ENCODE measurements around the gene DUXB. TPM values are rescaled to one million over a fixed set of nuclear protein-coding genes. Genes with fewer than 3 reads are reported as not detected.

DUXB gene
- total and polyA plus RNA-seq, 2 of the 13 experiments (the other 11 are each of a cell fraction or from before 2014, with no cell fraction given) = not detected

- ChIA-PET CTCF (ENCODE audit: low intra/inter-chr PET ratio, low total read pairs) (no interaction called here), POLR2A (no interaction called here)
- Histone ChIP-seq H3K27ac (ENCODE audit: extremely low read length, insufficient read depth, low read length) (no peak overlapping the region), H3K9me3 (ENCODE audit: low read length) (no peaks in the 10 kb centered on the region), H3K4me3 (replicated peaks in 1 of 3; ENCODE audit: insufficient read depth in 1 of 3, low read depth in 2 of 3, low read length in 3 of 3) (no peak overlapping the region), H4K20me1 (ENCODE audit: insufficient read depth, low read length) (no peaks in the 10 kb centered on the region), H3K4me1 (ENCODE audit: insufficient read depth, low read length) (no peaks in the 10 kb centered on the region), H3K36me3 (replicated peaks in 1 of 2; ENCODE audit: control insufficient read depth in 1 of 2, insufficient read depth in 2 of 2, low read length in 2 of 2) (no peaks in the 10 kb centered on the region), H3K79me2 (ENCODE audit: insufficient read depth, low read length) (no peaks in the 10 kb centered on the region), H2AFZ (ENCODE audit: low read length) (no peak overlapping the region), H3K4me2 (ENCODE audit: low read depth, low read length) (no peak overlapping the region), H3K9ac (ENCODE audit: insufficient read depth, low read depth, low read length) (no peak overlapping the region), H3K27me3 (ENCODE audit: control insufficient read depth in 1 of 2, insufficient read depth in 2 of 2, low read length in 2 of 2) (peaks cover 0 to 9% of the 10 kb centered on the region in 2 experiments; a peak in 2 of 5 replicates)
- WGBS (ENCODE audit: low lambda C conversion rate) = 18% methylated on average over 3 of the region's 3 CpGs
- DNase-seq (ENCODE audit: low spot score) (no peak), FAIRE-seq (no peak), ATAC-seq (no peak)
- no peak for TF ChIP-seq ZNF101 (CRISPR knock-in tag; IDR thresholded peaks at IDR 0.05; ENCODE audit: borderline replicate concordance, low read depth)
- in situ Hi-C loops (cut with HindIII; ENCODE audit: extremely low pct_ligation_motif_present, low pct_unique_long_range_greater_than_20kb) = loop anchor here (25.0 kb wide), 1 partner anchor 563 kb away; no protein-coding TSS in a partner anchor
- intact Hi-C loops (cut with micrococcal nuclease; ENCODE audit: unreplicated experiment) = no loop called here
- no TSS peak for BruUV-seq (replicated peaks)
Observed at GRCh38 chr16:75750528-75750927, 49.3 kb upstream of the DUXB start.

GRCh38 chr16:75746359-75746758 is 45.1 kb upstream of the DUXB start:
- Histone ChIP-seq H3K9ac (ENCODE audit: insufficient read depth, low read depth, low read length) (no peak overlapping the region), H3K36me3 (replicated peaks in 1 of 2; ENCODE audit: control insufficient read depth in 1 of 2, insufficient read depth in 2 of 2, low read length in 2 of 2) (no peaks in the 10 kb centered on the region), H2AFZ (ENCODE audit: low read length) (no peak overlapping the region), H3K27ac (ENCODE audit: extremely low read length, insufficient read depth, low read length) (no peak overlapping the region), H3K4me2 (ENCODE audit: low read depth, low read length) (no peak overlapping the region), H4K20me1 (ENCODE audit: insufficient read depth, low read length) (no peaks in the 10 kb centered on the region), H3K9me3 (ENCODE audit: low read length) (peaks cover 35% of the 10 kb centered on the region), H3K79me2 (ENCODE audit: insufficient read depth, low read length) (no peaks in the 10 kb centered on the region), H3K4me1 (ENCODE audit: insufficient read depth, low read length) (no peaks in the 10 kb centered on the region), H3K4me3 (replicated peaks in 1 of 3; ENCODE audit: insufficient read depth in 1 of 3, low read depth in 2 of 3, low read length in 3 of 3) (no peak overlapping the region), H3K27me3 (ENCODE audit: control insufficient read depth in 1 of 2, insufficient read depth in 2 of 2, low read length in 2 of 2) (no peaks in the 10 kb centered on the region)
- ATAC-seq = no peak
- in situ Hi-C loops (cut with HindIII; ENCODE audit: extremely low pct_ligation_motif_present, low pct_unique_long_range_greater_than_20kb) = no loop called here
- ChIA-PET POLR2A (no interaction called here), CTCF (ENCODE audit: low intra/inter-chr PET ratio, low total read pairs) (no interaction called here)
- no peak for FAIRE-seq
- no TSS peak for BruUV-seq (replicated peaks)
- intact Hi-C loops (cut with micrococcal nuclease; ENCODE audit: unreplicated experiment) = no loop called here
- no peak for DNase-seq (ENCODE audit: low spot score)
- TF ChIP-seq AKAP8 (CRISPR knock-in tag; IDR thresholded peaks at IDR 0.05) = no peak
- TF ChIP-seq NR1H2 (CRISPR knock-in tag; IDR thresholded peaks at IDR 0.05; ENCODE audit: borderline replicate concordance, low read depth) = no peak
- TF ChIP-seq, protein P1, sequence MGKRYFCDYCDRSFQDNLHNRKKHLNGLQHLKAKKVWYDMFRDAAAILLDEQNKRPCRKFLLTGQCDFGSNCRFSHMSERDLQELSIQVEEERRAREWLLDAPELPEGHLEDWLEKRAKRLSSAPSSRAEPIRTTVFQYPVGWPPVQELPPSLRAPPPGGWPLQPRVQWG (CRISPR knock-in tag; IDR thresholded peaks at IDR 0.05; ENCODE audit: borderline replicate concordance, low read depth) = no peak
- no peak for TF ChIP-seq ZC3H4 (CRISPR knock-in tag; IDR thresholded peaks at IDR 0.05; ENCODE audit: borderline replicate concordance)
- no peak for TF ChIP-seq KLF12 (CRISPR knock-in tag; IDR thresholded peaks at IDR 0.05; ENCODE audit: borderline replicate concordance)
- no peak for TF ChIP-seq ZMYM2 (CRISPR knock-in tag; IDR thresholded peaks at IDR 0.05)
- TF ChIP-seq PAX8 (CRISPR knock-in tag; IDR thresholded peaks at IDR 0.05; ENCODE audit: borderline replicate concordance) = no peak
- TF ChIP-seq RARG (CRISPR knock-in tag; IDR thresholded peaks at IDR 0.05; ENCODE audit: low read depth) = no peak
- no peak for TF ChIP-seq ZNF33B (CRISPR knock-in tag; IDR thresholded peaks at IDR 0.05)
- TF ChIP-seq ARNTL (CRISPR knock-in tag; IDR thresholded peaks at IDR 0.05) = no peak
- no peak for TF ChIP-seq SMYD3 (CRISPR knock-in tag; IDR thresholded peaks at IDR 0.05)
- TF ChIP-seq IKZF4 (CRISPR knock-in tag; IDR thresholded peaks at IDR 0.05; ENCODE audit: borderline replicate concordance, low read depth, not compliant biosample characterization) = no peak
- TF ChIP-seq, protein P2, sequence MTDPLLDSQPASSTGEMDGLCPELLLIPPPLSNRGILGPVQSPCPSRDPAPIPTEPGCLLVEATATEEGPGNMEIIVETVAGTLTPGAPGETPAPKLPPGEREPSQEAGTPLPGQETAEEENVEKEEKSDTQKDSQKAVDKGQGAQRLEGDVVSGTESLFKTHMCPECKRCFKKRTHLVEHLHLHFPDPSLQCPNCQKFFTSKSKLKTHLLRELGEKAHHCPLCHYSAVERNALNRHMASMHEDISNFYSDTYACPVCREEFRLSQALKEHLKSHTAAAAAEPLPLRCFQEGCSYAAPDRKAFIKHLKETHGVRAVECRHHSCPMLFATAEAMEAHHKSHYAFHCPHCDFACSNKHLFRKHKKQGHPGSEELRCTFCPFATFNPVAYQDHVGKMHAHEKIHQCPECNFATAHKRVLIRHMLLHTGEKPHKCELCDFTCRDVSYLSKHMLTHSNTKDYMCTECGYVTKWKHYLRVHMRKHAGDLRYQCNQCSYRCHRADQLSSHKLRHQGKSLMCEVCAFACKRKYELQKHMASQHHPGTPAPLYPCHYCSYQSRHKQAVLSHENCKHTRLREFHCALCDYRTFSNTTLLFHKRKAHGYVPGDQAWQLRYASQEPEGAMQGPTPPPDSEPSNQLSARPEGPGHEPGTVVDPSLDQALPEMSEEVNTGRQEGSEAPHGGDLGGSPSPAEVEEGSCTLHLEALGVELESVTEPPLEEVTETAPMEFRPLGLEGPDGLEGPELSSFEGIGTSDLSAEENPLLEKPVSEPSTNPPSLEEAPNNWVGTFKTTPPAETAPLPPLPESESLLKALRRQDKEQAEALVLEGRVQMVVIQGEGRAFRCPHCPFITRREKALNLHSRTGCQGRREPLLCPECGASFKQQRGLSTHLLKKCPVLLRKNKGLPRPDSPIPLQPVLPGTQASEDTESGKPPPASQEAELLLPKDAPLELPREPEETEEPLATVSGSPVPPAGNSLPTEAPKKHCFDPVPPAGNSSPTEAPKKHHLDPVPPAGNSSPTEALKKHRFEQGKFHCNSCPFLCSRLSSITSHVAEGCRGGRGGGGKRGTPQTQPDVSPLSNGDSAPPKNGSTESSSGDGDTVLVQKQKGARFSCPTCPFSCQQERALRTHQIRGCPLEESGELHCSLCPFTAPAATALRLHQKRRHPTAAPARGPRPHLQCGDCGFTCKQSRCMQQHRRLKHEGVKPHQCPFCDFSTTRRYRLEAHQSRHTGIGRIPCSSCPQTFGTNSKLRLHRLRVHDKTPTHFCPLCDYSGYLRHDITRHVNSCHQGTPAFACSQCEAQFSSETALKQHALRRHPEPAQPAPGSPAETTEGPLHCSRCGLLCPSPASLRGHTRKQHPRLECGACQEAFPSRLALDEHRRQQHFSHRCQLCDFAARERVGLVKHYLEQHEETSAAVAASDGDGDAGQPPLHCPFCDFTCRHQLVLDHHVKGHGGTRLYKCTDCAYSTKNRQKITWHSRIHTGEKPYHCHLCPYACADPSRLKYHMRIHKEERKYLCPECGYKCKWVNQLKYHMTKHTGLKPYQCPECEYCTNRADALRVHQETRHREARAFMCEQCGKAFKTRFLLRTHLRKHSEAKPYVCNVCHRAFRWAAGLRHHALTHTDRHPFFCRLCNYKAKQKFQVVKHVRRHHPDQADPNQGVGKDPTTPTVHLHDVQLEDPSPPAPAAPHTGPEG (CRISPR knock-in tag; IDR thresholded peaks at IDR 0.05) = no peak
- 9% methylated on average over 3 of the region's 3 CpGs for WGBS (ENCODE audit: low lambda C conversion rate)
